ENCODE results near the gene SATB1.

The SATB1 gene

GRCh38 chr3:18396428-18396827 lies 28.7 kb downstream of the SATB1 start:
- no peak for DNase-seq

DNA sequence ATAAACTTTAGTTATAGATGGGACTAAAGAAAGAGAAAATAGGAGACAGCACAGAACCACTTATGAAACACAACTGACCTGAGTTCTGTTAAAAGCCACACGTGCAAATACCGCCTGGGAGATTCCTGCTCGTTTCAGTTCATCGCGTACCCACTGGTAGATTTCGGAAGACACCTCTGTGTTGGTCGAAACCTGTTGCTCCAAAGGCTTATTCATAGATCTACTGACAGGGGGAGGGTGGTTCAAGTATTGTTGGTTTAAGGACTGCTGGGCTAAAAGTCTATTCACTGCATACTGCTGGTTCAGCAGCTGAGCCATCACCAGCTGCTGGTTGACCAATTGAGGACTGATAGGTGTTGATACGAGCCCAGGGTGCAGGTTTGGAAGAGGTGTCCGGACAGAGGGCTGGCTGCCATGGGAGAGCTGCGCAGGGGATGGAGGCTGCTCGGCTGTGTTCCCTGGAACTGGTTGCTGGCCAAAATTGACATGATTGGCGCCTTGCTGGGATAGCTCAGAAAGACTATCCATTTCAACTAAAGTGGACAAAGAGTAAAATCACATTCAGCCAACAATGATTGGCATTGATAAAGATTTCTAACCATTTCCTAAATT lies 30.6 kb downstream of the SATB1 start:
- no peak for DNase-seq

DNA sequence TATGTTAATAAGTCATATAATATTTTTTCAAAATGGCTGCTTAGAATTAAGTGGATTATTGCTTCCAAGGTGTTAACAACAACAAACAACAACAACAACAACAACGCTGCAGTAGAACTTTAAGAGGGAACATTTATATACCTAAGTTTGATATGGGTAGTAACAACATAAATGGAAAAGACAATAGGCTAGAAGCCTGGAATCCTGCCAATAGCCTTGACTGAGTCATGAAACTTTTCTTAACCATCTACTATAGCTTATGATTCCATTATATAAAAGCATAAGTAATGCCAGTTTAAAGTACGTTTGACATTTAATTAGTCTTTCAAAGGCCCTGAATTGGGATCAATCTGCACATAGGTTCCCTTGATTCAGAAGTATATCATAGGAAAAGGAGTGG lies 31.2 kb downstream of the SATB1 start:
- no peak for DNase-seq

GRCh38 chr3:18390024-18390660 lies 35.0 kb downstream of the SATB1 start:
- no peak for DNase-seq

GRCh38 chr3:18389108-18389733 lies 35.9 kb downstream of the SATB1 start:
- DNase-seq: no peak

GRCh38 chr3:18386274-18386890 lies 38.8 kb downstream of the SATB1 start:
- no peak for DNase-seq

- DNase-seq: no peak
These were observed 39.4 kb downstream of the SATB1 start for GRCh38 chr3:18385706-18386105.

DNA sequence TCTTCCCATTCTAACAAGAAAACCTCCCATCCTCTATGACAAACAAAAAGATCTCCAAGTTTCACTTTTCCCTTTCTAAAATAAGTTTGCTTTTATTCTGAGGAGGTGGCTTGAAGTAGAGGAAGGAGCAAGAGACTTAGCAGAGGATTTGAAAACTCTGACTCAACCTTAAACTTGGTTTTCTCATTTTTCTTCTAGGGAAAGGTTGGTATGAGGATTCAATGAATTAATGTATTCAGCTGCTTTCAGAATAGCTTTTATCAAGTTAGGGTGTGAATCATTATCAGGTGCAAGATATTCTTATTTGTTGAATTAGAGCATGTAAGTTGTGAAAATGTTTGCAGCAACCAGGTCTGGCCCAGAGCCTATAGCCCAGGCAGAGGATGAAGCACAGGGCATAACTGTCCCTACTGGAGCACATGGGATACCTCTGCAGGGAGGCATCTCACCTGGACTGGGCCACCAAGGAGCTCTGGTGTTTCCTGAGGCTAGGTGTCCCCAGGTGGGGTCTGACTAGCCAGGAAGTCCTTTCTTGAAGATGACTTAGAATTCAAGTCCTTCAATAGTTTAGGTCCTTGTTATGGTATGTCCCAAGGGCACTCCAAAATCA lies 42.3 kb downstream of the SATB1 start:
- DNase-seq: no peak

GRCh38 chr3:18379647-18380046 lies 45.5 kb downstream of the SATB1 start:
- no peak for DNase-seq

DNA sequence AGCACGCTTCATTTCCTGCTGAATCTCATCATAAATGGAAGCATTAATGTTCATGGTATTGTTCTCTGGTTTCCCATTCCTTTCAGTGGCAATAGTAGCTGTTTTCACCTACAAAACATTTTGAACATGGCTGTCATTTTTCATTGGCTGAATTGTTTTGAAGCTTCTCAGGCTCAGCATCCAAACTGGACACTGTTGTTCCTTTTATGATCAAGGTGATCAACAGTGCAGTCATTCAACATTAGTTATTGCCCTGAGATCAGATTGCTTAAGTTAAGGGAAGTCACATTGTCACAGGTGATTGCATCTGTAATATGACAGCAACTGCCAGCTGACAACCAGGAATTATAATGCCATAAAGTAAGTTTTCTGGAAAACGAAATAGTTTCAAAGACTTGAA lies 46.9 kb downstream of the SATB1 start:
- DNase-seq: no peak

DNA sequence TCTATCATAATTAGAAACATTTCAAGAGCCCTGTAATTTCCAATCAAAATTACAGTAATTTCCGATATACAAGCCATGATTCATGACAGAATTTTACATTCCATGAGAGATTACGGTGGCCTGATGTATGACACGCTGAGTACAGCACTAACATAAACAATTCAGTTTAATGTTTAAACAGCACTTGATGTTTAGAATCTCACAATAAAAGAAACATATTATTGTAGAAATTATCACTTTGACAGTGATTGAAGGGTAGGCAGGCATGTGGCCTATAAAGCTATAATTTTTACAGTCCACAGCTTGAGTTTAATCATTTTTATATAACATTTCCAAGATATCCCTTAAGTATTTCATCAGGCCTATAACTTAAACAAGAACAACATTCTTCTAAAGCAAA lies 48.5 kb downstream of the SATB1 start:
- no peak for DNase-seq

GRCh38 chr3:18372786-18373405 lies 52.2 kb downstream of the SATB1 start:
- DNase-seq: no peak

GRCh38 chr3:18370672-18371071 lies 54.5 kb downstream of the SATB1 start:
- DNase-seq: no peak

GRCh38 chr3:18369551-18370185 lies 55.5 kb downstream of the SATB1 start:
- no peak for DNase-seq

DNA sequence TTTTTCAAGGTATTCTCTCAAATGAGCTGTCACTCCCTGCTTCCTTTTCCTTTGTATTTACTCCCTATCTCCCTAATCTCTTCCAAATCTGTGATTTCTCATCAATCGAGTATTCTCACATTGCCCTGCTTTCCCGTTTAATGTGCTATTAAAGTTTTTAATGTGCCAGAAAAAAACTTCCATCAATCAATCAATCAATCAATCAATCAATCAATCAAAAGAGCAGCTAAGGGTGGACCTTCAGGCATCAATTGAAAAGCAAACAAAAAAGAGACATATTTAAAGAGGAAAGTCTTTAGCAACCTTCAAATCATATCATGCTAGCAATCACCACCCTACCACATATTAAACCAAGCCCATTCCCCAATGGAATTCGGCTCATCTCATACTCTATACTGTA lies 58.9 kb downstream of the SATB1 start:
- DNase-seq: no peak

DNA sequence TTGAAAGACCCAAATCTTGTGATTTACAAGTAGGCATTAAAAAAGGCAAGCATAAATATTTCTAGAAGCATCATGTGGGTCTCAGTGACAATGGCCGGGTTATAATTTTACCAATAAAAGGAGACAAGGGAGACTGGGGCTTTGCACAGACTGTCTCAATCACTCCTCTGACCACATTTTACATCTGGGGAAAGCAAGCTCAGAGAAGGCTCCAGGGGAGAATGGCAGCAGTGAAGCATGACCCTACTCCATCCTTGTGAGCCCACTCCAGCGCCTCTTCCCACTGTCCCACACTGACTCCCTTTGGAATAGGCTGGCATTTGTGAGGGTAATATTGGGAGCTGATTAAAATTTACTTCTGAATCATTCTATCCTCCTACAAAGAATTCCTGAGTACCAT lies 61.8 kb downstream of the SATB1 start:
- DNase-seq: no peak

DNA sequence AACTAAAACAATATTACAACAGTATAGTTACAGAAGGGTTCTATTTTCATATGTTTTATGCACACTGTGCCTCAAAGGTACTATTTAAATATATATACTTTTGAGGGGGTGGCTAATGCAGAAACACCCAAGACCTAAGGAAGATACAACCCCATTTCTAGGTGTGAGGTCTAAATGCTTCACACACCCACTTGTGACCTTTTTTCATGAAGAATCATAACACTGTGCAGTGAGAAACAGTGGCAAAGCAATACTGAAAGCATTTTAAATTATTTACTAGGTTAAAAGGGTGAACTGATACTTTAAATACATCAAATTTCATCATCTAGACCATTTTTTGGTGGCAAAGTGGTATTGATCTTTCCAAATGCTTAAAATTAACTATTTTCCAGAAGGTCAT lies 67.4 kb downstream of the SATB1 start:
- DNase-seq: no peak

DNA sequence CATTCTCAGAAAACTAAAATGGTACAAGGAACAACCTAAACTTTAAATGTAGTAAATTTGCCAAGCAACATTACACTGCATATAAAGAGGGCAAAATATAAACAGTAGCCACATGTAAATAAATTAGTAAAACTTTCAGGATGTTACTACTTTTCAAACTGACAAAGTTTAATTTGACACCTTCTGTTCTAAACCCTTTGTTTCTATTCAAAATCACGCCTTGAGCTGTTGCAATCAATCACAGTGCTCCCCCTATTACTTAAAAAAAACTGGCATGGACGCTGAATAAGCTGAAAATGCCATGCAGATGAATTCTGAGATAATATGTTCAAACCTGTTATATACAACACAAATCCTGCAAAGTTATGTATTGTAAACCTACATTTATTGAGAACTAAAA lies 69.3 kb downstream of the SATB1 start:
- DNase-seq: no peak

- no peak for DNase-seq
These were observed 70.4 kb downstream of the SATB1 start for GRCh38 chr3:18354701-18355100.

- DNase-seq: no peak
These were observed 73.1 kb downstream of the SATB1 start for GRCh38 chr3:18351823-18352744.

DNA sequence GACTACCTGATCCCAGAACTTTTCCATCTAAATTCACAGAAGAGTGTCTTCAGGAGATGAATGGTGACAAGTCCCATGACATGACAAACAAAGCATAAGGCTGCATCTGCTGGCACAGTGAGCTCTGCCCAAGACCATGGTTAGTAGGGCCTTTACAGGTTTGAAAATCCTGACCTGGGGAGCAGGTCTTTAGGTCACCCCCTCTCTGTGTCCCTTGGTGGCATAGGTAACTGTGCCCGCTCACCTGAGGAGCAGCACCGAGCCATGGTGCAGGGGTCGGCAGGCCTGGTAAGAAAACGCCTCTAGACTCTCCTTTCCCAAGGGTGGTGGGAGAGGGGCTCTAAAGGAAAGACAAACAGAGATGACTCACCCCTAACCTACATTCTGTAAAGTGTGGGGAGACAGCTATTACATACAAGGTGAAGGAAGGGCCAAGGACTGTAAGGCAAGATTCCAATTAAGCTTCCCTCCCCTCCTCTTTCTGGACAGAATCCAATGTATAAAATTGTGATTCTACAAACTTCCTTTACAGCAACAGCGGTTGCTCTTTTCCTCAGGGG lies 74.0 kb downstream of the SATB1 start:
- no peak for DNase-seq

Data from CD4-positive, alpha-beta T cell treated with Interferon gamma for 1 hour (primary cell).